K562 (cell line): Measurements from ENCODE around the gene METTL6. TPM values are rescaled to one million over a fixed set of nuclear protein-coding genes. Genes with fewer than 3 reads are reported as not detected.

Source experiments
- BCL6 ChIP-seq: fragments of 250-450 bp; sonication (Bioruptor Pico); IDR thresholded peaks from 2 replicates; pipeline ENCODE4 v1.4.0; 2020
- BHLHE40 ChIP-seq: IDR thresholded peaks from 2 replicates; pipeline ENCODE4 v1.6.1; 2011; ENCODE audit warnings: low read length, improper control_type of control experiment
- GTF2B ChIP-seq: IDR thresholded peaks from 2 replicates; pipeline ENCODE4 v1.6.1; 2011; ENCODE audit not compliant: insufficient read length; ENCODE audit errors: extremely low read depth
- MYBL2 ChIP-seq, 2 experiments: fragments of 450-650 bp in 1 of 2; sonication (generic) in 1 of 2; formaldehyde crosslinking in 1 of 2; IDR thresholded peaks; 2 replicates each; pipeline versions ENCODE4 v1.6.1 to v1.8.1; 2017 to 2022; ENCODE audit warnings: borderline replicate concordance in 1 of 2, inconsistent platforms in 1 of 2, low read depth in 1 of 2, mild to moderate bottlenecking in 1 of 2, missing genetic modification reagents in 1 of 2, moderate library complexity in 1 of 2
- NFIC ChIP-seq: fragments of 450-650 bp; IDR thresholded peaks from 2 replicates; pipeline ENCODE4 v1.6.1; 2017; ENCODE audit warnings: mild to moderate bottlenecking, inconsistent platforms
- RBM39 ChIP-seq: fragments of 200-400 bp; formaldehyde crosslinking; optimal IDR thresholded peaks from 2 replicates; pipeline ENCODE3; 2018; ENCODE audit warnings: low read depth, low read length
- RERE ChIP-seq: sonication (generic); formaldehyde crosslinking; IDR thresholded peaks from 2 replicates; pipeline ENCODE4 v1.8.0; 2023; ENCODE audit warnings: missing genetic modification reagents, mild to moderate bottlenecking, borderline replicate concordance
- SUPT5H ChIP-seq: fragments of 450-650 bp; IDR thresholded peaks from 2 replicates; pipeline ENCODE4 v1.6.1; 2016
- TFAP4 ChIP-seq: sonication (generic); formaldehyde crosslinking; IDR thresholded peaks from 2 replicates; pipeline ENCODE4 v1.8.0; 2022; ENCODE audit warnings: missing genetic modification reagents, mild to moderate bottlenecking, moderate library complexity, borderline replicate concordance
- ZBTB11 ChIP-seq, 3 experiments: fragments of 200-800 bp in 1 of 3; fragments of 250-450 bp in 1 of 3; fragments of 450-650 bp in 1 of 3; sonication (Bioruptor Pico) in 1 of 3; sonication (Bioruptor generic) in 1 of 3; formaldehyde crosslinking in 1 of 3; IDR thresholded peaks; 2 replicates each; pipeline versions ENCODE4 v1.6.1 to v1.8.0; 2016 to 2022; ENCODE audit warnings: mild to moderate bottlenecking in 2 of 3, missing genetic modification characterization in 2 of 3, missing compliant biosample characterization in 1 of 3, moderate library complexity in 1 of 3
- ZFX ChIP-seq: sonication (generic); formaldehyde crosslinking; IDR thresholded peaks from 2 replicates; pipeline ENCODE4 v1.8.0; 2022; ENCODE audit warnings: mild to moderate bottlenecking, missing genetic modification reagents, moderate library complexity
- ZHX1 ChIP-seq: fragments of 150-350 bp; conservative IDR thresholded peaks from 2 replicates; pipeline ENCODE4 v1.6.1; 2014; ENCODE audit warnings: low read length
- polyA plus RNA-seq, 8 experiments: library from polyadenylated mRNA; depleted of rRNA in 4 of 8; stranded (reverse) in 5 of 8; unstranded in 3 of 8; fragments of >200 nt; fragmentation: Nextera tagmentation in 2 of 8; fragmentation: Illumina TruSeq in 1 of 8; extraction: Ambion mirVana in 2 of 8; extraction: Trizol in 1 of 8; gene quantifications; 2 replicates each; pipeline versions ENCODE4 v1.2.1 to v1.2.3, GENCODE V29; 2011 to 2014; ENCODE audit warnings: inconsistent platforms in 1 of 8, missing spikeins in 1 of 8
- total RNA-seq, 7 experiments: library from RNA; depleted of rRNA in 6 of 7; stranded (reverse); fragments of >200 nt in 6 of 7; fragmentation: Illumina TruSeq in 2 of 7; extraction: Trizol in 2 of 7; gene quantifications; 2 replicates each; pipeline versions ENCODE4 v1.2.1 to v1.2.3, GENCODE V29; 2011 to 2021; ENCODE audit warnings: low replicate concordance in 1 of 7

Gene METTL6
- total and polyA plus RNA-seq, 9 of the 15 experiments (the other 6 are each of a cell fraction or from before 2014, with no cell fraction given): 18.8 to 61.5 (median 33.9) TPM

GRCh38 chr3:15427182-15427880 lies at the start of gene METTL6, which contains the start of gene EAF1 (continued):
- TF ChIP-seq GTF2B: no peak
- 0 out of 2 replicates have a peak, but pooled peaks have one; percentile 12 for TF ChIP-seq BCL6 (CRISPR knock-in tag)
- peak; percentile 91 to 99 (median 97) for TF ChIP-seq ZBTB11 (CRISPR knock-in tag; IDR thresholded peaks at IDR 0.05)
- TF ChIP-seq BHLHE40: peak; percentile 4; the same call in 1 of the 2 replicates
- peak; percentile 75 for TF ChIP-seq ZFX
- TF ChIP-seq TFAP4 (CRISPR knock-in tag): peak; percentile 53; the same call in 1 of the 2 replicates
- TF ChIP-seq RERE (CRISPR knock-in tag): no peak
- peak; percentile 56 for TF ChIP-seq NFIC
- no peak for TF ChIP-seq ZHX1
- TF ChIP-seq MYBL2 (IDR thresholded peaks at IDR 0.05; ENCODE audit: low read depth): no peak
- no peak for TF ChIP-seq MYBL2 (CRISPR knock-in tag; IDR thresholded peaks at IDR 0.05; ENCODE audit: borderline replicate concordance)
- TF ChIP-seq SUPT5H: peak; percentile 89
- no peak for TF ChIP-seq RBM39
